Ammon's horn (tissue), 1 donor: ENCODE results near the gene ADGRD1.

Experiments
- DNase-seq: peaks from one replicate; pipeline ENCODE4 v3.0.0-alpha.2; 2016; ENCODE audit warnings: low spot score

ADGRD1 gene

DNA sequence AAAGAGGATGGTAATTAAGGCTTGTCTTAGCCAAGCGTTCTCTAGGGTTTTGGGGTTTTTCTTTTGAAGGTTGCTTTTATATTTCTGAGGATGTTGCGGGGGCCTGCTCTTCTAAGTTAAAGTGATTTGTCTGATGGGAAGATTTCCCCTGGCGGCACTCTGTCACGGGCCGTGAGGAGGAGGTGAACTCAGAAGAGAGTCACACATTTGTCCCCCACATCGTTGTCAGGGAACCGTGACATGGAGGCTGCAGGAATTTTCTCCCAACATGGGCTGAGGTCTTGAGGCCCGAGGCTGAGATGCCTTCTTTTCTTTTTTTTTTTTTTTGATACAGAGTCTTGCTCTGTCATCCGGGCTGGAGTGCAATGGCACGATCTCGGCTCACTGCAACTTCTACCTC lies 71.5 kb downstream of the ADGRD1 start:
- no peak for DNase-seq

DNA sequence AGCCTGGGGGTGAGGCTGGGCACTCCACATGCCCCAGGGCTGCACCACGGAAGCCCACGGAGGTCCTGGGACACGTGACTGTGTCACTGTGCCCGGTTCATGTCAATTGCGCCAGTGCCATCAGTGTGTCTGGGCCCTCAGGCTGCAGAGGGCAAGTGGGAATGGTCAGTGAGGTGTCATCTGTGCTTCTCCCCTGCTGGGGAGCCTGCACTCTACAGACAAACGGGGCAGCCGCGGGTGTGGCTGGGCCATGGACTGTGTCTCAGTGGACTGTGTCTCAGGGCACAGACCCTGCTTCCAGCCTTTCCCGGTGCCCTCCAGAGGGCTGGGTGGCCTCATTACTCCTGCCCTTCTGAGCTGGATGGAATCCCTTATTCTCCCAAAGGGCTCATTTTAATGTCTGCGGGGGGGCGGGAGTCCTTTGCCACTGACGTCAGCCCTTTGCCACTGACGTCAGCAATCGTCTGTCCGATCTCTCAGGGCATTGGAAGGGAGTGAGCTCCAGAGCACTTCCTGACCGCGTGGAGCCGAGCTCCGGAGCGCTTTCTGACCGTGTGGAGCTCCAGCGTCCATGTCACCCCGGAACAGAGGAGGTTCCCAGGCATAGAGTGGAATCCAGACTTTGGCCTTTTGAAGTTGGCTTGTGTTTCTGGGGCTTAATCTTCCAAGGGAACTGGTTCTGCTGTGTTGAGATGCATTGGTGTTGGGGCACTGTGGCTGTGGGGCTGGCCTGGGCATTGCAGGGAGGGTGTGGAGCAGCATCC lies 72.4 kb downstream of the ADGRD1 start:
- no peak for DNase-seq

GRCh38 chr12:131026754-131027153 lies 73.0 kb downstream of the ADGRD1 start:
- no peak for DNase-seq

GRCh38 chr12:131027264-131027663 lies 73.6 kb downstream of the ADGRD1 start:
- no peak for DNase-seq

- DNase-seq, result no peak
These were observed 74.3 kb downstream of the ADGRD1 start for GRCh38 chr12:131027876-131028586.

DNA sequence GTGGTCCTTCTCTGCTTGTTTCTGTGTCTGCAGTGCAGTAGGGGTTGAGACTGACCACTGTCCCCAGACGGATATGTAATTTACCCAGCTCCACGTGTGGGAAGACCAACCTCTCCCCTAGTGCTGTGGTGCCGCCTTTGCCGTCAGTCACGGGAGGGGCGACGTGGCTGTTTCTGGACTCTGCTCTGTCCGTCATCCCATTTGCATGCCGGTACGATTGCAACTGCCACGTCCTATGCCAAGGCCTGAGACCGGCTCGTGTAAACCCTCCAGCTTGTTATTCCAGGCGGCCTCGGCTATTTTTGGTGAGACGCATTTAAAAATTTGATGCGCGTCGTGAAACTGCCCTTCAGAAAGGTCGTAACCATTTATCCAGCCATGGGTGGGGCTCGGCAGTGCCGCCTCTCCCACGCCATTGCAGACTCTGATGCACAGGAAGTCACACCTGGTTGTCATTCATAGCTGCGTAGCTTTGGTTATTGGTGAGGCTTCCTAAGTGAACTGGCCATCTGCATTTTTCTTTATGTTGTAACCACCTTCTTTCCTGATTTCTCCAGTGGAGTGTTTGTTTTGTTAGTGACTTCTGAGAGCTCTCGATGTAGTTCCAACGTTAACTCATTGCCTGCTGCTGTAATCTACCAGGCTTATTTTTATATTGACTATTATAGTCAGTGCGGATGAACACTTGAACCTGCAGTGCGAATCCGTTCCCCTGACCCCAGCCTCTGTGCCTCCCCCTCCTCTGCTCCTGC lies 75.1 kb downstream of the ADGRD1 start:
- no peak for DNase-seq

GRCh38 chr12:131030472-131031328 lies 77.0 kb downstream of the ADGRD1 start:
- DNase-seq, result no peak

DNA sequence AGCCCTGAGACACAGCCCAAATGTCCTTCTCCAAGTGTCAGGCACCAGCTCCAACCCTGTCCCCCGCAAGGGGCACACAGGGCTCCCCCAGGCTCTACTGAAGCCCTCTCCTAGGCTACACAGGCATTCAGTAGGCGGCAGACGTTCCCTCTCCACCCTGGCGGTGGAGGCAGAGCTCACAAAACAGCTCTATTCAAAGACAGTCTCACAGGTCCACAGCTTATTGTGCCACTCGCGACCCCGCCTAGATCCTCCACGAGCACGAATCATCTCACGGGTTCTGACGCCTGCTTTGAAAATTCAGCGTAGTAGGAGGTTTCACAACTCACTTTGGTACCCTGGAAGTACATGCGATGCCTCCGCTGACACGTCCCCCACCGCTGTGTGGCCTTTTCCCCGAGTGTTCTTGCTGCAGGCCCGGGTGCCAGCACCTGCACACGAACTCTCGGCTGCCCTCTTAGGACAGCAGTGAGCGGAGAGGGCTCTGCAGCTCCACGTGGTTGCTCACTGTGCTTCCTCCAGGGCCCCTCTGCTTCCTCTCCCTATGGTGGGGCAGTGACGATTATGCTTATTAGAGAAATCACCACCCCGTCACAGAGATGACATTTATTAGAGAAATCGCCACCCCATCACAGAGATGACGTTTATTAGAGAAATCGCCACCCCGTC lies 78.5 kb downstream of the ADGRD1 start:
- no peak for DNase-seq

DNA sequence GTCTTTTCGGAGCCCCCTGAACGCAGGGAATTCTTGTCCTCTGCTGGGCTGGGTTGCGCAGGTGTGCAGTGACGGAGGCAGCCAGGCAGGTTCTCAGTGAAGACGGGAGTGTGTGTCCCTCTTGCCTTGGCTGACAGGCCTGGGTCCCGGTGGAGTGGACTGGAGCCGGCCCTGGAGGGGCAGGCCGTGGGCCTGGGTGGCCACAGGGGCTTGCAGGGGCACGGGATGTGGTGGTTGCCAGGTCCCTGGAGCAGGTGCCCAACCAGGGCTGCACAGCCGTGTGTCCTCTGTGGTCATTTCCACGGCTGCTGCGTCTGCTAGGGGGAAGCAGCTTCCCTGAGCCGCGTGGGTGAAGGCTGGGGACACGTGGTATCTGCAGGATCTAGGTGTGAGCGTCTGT lies 79.8 kb downstream of the ADGRD1 start:
- no peak for DNase-seq

DNA sequence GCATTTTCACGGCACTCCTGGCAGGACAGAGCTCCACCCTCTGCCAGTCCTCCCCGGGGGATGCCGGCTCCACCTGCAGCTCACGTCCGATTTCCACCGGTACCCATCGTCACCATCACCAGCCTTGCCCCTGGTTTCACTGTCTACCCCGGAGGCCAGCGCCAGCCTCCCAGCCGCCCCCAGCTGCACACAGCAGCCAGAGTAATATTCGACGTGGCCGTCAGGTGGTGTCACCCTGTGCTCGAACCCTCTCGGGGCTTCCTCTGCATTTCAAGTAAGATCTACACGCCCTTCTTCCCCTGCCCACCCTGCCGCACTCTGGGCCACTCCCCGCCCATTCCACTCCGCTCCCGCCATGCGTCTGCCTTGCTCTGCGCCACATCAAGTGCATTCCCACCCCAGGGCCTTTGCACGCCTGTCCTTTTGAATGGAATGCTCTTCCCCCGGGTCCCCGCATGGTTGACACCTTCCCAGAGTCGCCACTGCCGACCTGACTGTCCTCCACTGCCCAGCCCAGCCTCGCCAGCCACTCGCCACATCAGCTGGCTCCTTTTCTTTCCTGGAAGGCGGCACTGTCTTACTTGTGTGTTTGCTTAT lies 80.3 kb downstream of the ADGRD1 start:
- DNase-seq, result no peak

DNA sequence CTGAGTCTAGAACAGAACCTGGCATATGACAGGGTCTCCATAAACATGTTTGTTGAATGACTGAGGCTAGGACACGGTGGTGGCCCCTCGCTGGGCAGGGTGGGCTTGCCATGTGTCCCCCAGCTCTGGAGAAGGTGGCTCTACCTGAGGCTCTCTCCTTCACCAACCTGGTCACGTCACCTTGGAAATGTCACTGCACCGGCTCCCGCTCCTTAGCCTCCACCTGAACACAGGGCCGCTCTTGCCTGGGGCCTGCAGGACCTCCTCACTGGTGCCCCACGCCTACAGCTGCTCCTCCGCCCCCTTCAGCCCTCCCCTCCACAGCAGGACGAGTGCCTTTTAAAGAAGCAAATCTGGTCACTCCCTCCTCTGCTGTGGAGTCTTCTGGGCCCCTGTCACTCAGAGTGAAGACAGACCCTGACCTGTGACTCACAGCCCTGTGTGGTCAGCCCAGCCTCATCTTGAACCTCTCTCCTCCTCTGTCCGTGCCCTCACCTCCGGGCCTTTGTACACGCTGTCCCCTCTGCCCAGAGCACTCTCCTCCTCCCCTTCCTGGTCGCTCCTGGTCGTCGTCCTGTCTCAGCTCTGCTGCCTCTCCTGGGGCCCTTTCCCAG lies 81.0 kb downstream of the ADGRD1 start:
- DNase-seq, result no peak

DNA sequence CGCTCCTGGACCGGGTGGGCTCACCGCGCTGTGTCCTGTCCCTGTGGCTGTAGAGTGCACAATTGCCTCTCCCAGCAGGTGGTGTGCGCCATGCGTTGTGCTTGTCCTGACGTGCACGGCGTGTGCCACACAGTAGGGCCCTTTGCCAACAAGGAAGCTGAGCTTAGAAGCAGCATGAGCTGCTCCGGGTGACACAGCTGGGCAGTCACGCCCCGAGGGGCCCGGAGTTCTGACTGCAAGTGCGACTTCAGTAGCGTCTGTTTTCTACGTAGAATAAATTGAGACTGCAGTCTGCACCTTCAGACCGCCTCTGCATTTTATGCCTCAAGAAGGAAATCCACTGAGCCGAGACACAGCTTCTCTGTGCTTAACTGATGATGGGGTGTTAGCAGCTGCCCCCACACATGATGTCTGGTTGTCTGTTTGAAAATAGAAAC lies 81.6 kb downstream of the ADGRD1 start:
- DNase-seq, result peak; percentile 17

DNA sequence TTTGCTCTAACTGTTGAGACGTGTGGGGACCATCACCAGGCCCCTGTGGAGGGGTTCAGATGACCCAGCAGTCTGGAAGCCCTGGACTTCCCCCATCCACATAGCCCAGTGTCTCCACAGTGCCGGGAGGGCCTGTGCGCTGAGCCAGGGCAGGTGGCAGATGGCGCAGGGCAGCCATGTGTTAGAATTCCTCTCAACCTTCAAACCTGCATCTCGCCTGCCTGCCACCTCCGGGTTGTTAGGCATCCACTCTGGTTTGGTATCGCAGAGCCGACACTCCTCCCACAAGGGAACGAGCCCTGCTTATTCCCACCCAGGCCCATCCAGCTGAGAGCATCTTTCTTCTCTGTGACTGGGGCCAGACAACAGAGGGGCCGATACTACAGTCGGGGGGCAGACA lies 84.5 kb downstream of the ADGRD1 start:
- no peak for DNase-seq

DNA sequence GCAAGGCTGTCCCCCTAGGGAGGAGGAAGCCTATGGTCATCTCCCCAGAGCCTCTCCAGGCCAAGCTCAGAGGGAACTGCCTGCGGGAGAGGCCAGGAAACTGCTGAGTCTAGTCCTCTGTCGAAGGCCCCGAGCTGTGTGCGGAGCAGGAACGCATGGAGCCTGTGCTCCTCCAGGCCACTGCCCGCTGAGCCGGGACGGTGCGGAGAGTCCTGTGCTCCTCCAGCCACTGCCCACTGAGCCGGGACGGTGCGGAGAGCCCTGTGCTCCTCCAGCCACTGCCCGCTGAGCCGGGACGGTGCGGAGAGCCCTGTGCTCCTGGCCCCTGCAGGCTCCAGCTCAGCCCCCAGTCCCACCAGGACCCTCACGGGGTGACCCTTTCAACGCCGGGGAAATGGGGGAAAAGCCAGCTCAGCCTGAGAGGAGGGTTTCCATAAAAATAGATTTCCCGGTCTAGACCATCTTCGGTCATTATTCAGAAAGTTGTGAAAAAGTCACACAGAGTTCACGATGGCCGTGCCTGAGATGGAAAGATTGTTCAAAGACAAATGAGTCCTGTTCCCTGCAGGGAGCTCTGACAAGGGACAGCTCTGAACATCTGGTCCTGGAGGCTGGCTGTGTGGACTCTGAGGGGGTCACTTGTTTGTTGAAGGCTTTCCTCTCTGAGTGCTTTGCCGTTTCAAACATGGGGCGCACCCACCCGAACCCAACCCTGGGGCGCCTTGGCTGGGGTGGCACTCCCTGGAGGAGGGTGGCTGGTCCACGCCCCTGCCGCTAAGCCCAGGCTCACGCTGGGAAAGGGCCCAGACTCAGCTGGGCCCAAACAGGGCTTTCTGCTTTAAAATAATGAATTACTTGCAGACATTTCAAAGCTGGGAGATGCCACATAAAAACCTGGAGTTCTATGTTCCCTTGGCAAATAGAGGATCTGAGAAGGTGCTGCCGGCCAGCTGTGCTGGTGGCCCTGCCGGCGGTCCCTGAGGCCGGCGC lies 85.5 kb downstream of the ADGRD1 start:
- DNase-seq, result no peak

GRCh38 chr12:131040491-131040890 lies 86.8 kb downstream of the ADGRD1 start:
- no peak for DNase-seq

DNA sequence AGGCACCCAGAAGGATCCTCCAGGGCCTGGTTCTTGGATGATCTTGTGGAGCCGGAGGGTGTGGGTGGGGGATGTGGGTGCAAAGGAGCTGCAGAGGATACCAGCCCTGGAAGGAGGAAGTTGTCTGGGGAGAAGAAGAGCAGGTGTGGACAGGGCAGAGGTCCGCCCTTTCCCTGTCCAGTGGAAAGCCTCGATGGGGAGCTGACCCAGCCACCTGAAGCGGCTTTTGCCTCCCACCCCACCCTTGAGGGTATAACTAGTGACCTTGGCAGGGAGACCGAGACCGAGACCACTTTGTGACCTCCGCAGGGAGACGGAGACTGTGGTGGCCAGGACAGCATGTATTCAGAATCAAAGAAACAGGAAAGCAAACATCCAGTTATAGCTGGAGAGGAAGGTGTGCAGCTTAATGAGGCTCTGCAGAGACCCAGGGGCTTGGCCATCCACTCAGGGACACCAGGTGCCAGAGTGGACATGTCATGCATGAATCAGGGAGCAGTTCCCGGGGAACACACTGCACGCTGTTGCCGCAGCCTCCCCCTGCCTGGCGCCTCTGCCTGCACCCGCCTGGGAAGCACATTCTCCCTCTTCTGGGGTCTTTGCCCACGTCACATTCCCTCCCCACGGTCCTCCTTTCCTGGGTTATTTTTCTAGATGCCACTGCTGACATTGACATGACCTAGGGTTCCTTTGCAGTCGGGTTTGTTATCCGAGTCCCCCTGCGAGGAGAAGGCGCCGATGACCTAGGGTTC lies 87.7 kb downstream of the ADGRD1 start:
- no peak for DNase-seq

GRCh38 chr12:131041968-131042833 lies 88.5 kb downstream of the ADGRD1 start:
- no peak for DNase-seq
